AG10803 (cell line): ENCODE data around the gene GDE1.

Source experiments
- DNase-seq: peaks from one replicate; pipeline ENCODE4 v3.0.0; 2010; ENCODE audit warnings: low read depth
- H3K4me3 ChIP-seq: 2 replicates; pipeline ENCODE4 v1.5.1; 2011; ENCODE audit warnings: mild to moderate bottlenecking, low read length, control low read depth
- TF ChIP-seq, protein P1 (sequence below): conservative IDR thresholded peaks from 2 replicates; pipeline ENCODE4 v1.5.1; 2011; ENCODE audit warnings: mild to moderate bottlenecking, low read length, control low read depth, inconsistent platforms

GDE1 gene, protein sequence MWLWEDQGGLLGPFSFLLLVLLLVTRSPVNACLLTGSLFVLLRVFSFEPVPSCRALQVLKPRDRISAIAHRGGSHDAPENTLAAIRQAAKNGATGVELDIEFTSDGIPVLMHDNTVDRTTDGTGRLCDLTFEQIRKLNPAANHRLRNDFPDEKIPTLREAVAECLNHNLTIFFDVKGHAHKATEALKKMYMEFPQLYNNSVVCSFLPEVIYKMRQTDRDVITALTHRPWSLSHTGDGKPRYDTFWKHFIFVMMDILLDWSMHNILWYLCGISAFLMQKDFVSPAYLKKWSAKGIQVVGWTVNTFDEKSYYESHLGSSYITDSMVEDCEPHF

DNA sequence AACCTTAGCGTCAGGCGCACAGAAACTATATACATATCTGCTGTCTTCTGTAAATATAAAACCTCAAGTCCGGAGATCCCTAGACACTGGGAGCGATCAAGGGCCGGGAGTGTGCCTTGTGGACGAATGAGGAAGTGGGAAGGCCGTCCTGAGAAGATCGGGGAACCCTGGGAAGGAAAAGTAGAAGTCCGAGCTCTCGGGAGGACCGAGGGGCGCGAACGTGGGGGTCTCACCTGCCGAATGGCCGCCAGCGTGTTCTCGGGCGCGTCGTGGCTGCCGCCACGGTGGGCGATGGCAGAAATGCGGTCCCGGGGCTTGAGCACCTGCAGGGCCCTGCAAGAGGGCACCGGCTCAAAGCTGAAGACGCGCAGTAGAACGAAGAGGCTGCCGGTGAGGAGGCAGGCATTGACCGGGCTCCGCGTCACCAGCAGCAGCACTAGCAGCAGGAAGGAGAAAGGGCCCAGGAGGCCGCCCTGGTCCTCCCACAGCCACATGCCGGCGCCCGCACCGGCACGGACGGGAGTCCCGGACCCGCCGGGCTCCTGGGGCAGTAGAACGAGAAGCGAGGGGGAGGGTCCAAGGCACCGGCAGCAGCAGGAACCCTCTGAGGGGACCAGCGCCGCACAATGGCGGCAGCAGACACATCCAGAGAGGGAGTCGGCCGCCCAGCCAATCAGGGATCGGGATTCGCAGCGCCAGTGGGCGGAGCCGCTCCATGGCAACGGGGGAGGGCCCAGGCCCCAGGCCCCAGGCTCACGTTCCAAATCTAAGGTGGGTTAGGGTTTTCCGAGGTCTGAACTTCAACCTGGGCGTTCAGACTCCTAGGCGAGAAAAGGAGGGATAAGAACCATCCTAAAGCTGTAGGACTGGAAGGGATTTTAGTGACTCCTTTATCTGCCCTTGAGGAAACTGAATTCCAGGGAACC lies at the start of gene GDE1:
Gene GDE1, minus strand, starts transcription at position 628 of the 926 bp plus-strand sequence. Its CDS starts 134 bp downstream, at position 494.
- peak; percentile 83 for DNase-seq
- H3K4me3 ChIP-seq, result peak within 1 kb of the TSS; percentile 89
- TF ChIP-seq, protein P1, sequence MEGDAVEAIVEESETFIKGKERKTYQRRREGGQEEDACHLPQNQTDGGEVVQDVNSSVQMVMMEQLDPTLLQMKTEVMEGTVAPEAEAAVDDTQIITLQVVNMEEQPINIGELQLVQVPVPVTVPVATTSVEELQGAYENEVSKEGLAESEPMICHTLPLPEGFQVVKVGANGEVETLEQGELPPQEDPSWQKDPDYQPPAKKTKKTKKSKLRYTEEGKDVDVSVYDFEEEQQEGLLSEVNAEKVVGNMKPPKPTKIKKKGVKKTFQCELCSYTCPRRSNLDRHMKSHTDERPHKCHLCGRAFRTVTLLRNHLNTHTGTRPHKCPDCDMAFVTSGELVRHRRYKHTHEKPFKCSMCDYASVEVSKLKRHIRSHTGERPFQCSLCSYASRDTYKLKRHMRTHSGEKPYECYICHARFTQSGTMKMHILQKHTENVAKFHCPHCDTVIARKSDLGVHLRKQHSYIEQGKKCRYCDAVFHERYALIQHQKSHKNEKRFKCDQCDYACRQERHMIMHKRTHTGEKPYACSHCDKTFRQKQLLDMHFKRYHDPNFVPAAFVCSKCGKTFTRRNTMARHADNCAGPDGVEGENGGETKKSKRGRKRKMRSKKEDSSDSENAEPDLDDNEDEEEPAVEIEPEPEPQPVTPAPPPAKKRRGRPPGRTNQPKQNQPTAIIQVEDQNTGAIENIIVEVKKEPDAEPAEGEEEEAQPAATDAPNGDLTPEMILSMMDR, result peak; percentile 49

DNA sequence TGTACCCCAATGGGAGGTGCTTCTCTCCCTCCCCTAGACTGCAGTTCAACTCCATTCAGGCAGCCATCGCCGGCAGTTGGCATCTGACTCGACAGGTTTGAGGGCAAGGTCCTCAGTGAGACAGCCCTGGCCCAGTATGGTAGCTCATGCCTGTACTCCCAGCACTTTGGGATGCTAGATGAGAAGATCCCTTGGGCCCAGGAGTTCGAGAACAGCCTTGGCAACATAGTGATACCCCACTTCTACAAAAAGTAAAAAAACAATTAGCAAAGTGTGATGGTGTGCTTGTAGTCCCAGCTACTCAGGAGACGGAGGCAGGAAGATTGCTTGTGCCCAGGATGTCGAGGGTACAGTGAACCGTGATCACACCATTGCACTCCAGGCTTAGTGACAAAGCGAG lies 45.7 kb upstream of the GDE1 start:
- TF ChIP-seq, protein P1, result no peak
- DNase-seq, result no peak
- H3K4me3 ChIP-seq, result no peak overlapping the region

DNA sequence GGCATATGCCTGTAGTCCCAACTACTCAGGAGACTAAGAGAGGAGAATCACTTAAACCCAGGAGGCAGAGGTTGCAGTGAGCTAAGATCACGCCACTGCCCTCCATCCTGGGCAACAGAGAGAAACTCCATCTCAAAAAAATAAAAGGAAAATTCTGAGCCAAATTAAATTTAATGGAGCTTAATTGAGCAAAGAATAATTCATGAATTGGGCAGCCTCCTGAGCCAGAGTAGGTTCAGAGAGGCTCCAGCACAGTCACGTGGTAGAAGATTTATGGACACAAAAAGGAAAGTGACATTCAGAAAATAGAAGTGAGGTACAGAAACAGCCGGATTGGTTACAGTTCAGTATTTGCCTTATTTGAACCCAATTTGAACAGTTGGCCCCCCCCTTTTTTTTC lies 44.5 kb upstream of the GDE1 start:
- no peak for DNase-seq
- H3K4me3 ChIP-seq, result no peak overlapping the region
- TF ChIP-seq, protein P1, result no peak

DNA sequence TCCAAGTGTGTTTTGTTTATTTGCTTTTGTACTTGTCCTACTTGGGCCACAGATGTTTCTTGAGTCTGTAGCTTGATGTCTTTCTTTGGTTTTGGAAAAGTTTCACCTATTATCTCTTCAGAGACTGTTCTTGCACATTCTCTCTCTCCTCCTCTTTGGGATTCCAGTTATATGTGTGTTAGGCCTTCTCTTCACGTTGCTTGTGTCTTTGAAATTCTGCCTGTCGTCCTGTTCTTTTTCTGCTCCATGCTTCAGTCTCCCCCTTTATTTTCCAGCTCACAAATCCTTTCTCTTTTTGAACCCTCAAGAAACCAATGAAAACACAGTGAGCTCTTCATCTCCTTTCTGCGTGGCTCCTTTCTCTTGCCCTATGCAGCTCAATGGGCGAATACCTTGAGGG lies 41.5 kb upstream of the GDE1 start:
- H3K4me3 ChIP-seq, result no peak overlapping the region
- TF ChIP-seq, protein P1, result no peak
- DNase-seq, result no peak

DNA sequence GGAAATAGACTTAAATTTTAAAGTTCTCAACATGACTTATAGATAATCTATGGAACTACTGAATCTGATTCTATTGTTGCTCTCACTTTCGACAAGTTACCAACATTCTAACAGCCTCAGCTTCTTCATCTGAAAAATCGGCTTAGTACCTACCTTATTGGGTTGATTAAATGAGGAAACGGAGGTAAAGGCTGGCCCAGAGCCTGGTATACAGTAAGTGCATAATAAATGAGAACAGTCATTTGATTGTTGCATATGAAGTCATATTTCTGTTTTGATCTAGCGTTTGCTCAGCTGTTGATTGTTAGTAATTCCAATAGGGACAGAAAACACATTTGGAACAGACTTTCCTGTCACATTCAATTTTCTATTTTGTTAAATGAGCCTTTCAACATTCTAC lies 38.2 kb upstream of the GDE1 start:
- no peak for DNase-seq

DNA sequence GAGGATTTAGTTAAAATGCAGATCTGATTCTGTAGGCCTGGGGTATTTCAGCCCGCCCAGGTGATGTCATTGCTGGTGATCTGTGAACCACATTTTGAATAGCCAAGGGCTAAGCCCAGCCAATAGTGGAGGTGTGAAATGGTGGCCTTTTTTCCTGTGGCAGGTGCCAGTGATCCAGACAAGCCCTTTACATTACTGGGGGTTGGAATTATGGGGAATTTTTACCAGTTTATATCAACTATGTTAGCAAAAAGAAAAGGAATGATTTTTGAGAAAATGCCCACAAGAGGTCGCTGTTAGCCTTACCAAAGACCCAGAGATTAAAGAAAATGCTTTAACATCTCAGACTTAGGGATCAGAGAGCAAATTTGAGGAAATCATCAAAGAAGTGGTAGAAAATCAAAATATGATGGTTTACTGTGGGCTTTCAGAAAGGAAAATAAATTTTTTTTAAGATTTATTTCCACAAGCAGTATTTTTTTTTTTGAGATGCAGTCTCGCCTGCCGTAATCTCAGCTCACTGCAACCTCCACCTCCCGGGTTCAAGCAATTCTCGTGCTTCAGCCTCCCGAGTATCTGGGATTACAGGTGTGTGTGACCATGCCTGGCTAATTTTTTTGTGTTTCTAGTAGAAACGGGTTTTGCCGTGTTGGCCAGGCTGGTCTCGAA lies 37.5 kb upstream of the GDE1 start:
- no peak overlapping the region for H3K4me3 ChIP-seq
- TF ChIP-seq, protein P1, result peak; percentile 64
- DNase-seq, result peak; percentile 69

More for the DNA sequence above, 38.2 kb upstream of the GDE1 start:
- TF ChIP-seq, protein P1, result no peak
- H3K4me3 ChIP-seq, result no peak overlapping the region
